HG03571 (cell line): ENCODE results near the gene PSMB4.
"Not testable (repeated sequence)": the region's sequence is repeated elsewhere in the genome, so short reads cannot be mapped to it uniquely, and the experiment has no call there.

Source experiments
- ATAC-seq: cut with Tn5 transposase; IDR thresholded peaks from one replicate; pipeline ENCODE4 v1.9.1; 2021; ENCODE audit not compliant: unreplicated experiment

PSMB4 gene

GRCh38 chr1:151436985-151437384 lies 37.6 kb downstream of the PSMB4 start:
- no peak for ATAC-seq

- not testable (repeated sequence) for ATAC-seq
Observed at GRCh38 chr1:151437396-151437795, 38.0 kb downstream of the PSMB4 start.

- ATAC-seq: no peak
Observed at GRCh38 chr1:151443846-151444782, 44.7 kb downstream of the PSMB4 start.

- ATAC-seq: no peak
Observed at GRCh38 chr1:151444783-151445177, 45.4 kb downstream of the PSMB4 start.

- ATAC-seq: no peak
Observed at GRCh38 chr1:151447696-151448095, 48.3 kb downstream of the PSMB4 start.
